Ectodermal cell (in vitro differentiated cells): ENCODE results near the gene CDH18.

Experiments
- H3K27ac ChIP-seq: 2 replicates; pipeline ENCODE4 v1.7.0; 2013; ENCODE audit warnings: mild to moderate bottlenecking, low read depth, low read length; ENCODE audit not compliant: insufficient read depth, poor library complexity, severe bottlenecking
- H3K27me3 ChIP-seq: 2 replicates; pipeline ENCODE4 v1.7.0; 2013; ENCODE audit warnings: mild to moderate bottlenecking, low read length; ENCODE audit not compliant: insufficient read depth, control insufficient read depth, poor library complexity, severe bottlenecking
- H3K36me3 ChIP-seq: one replicate; pipeline ENCODE4 v1.7.0; 2013; ENCODE audit warnings: low read length; ENCODE audit not compliant: control insufficient read depth, insufficient read depth
- H3K4me1 ChIP-seq: one replicate; pipeline ENCODE4 v1.7.0; 2013; ENCODE audit warnings: low read length; ENCODE audit not compliant: control insufficient read depth, insufficient read depth
- H3K4me3 ChIP-seq: 2 replicates; pipeline ENCODE4 v1.7.0; 2013; ENCODE audit warnings: low read depth, low read length, control low read depth; ENCODE audit not compliant: insufficient read depth
- H3K9me3 ChIP-seq: 2 replicates; pipeline ENCODE4 v1.7.0; 2013; ENCODE audit warnings: mild to moderate bottlenecking, low read length, moderate library complexity; ENCODE audit not compliant: control insufficient read depth
- WGBS, 2 experiments: methylation state at CpG; one replicate each; pipeline ENCODE4 v1.1.7; 2013; ENCODE audit warnings: missing lambda C conversion rate in 2 of 2; 5-methylcytosine and 5-hydroxymethylcytosine counted together

CDH18 gene

GRCh38 chr5:19866090-19866450 is 121.9 kb downstream of the CDH18 start:
- Histone ChIP-seq H3K36me3 (no peaks in the 10 kb centered on the region), H3K9me3 (no peaks in the 10 kb centered on the region), H3K27me3 (no peaks in the 10 kb centered on the region), H3K4me1 (peaks cover 8% of the 10 kb centered on the region), H3K4me3 (no peak overlapping the region), H3K27ac (no peak overlapping the region)
- 85% methylated on average over 2 of the region's 2 CpGs; no CpG with 5 or more reads in 1 of the 2 experiments for WGBS, 2 experiments

- peaks cover 8% of the 10 kb centered on the region for H3K4me1 ChIP-seq
- WGBS, 2 experiments: 86 to 87% methylated on average over 5 to 6 of the region's 6 CpGs
- H3K36me3 ChIP-seq: no peaks in the 10 kb centered on the region
- no peaks in the 10 kb centered on the region for H3K27me3 ChIP-seq
- H3K27ac ChIP-seq: no peak overlapping the region
- no peak overlapping the region for H3K4me3 ChIP-seq
- no peaks in the 10 kb centered on the region for H3K9me3 ChIP-seq
Observed at GRCh38 chr5:19865336-19866089, 122.5 kb downstream of the CDH18 start.

- WGBS, 2 experiments: 94 to 98% methylated on average over 3 of the region's 3 CpGs
- Histone ChIP-seq H3K27me3 (no peaks in the 10 kb centered on the region), H3K4me1 (peaks cover 8% of the 10 kb centered on the region), H3K36me3 (no peaks in the 10 kb centered on the region), H3K9me3 (no peaks in the 10 kb centered on the region), H3K27ac (no peak overlapping the region), H3K4me3 (no peak overlapping the region)
Observed at GRCh38 chr5:19862711-19863110, 125.3 kb downstream of the CDH18 start.

- Histone ChIP-seq H3K4me1 (no peaks in the 10 kb centered on the region), H3K27ac (no peak overlapping the region), H3K36me3 (no peaks in the 10 kb centered on the region), H3K27me3 (no peaks in the 10 kb centered on the region), H3K9me3 (no peaks in the 10 kb centered on the region), H3K4me3 (no peak overlapping the region)
- 82 to 100% methylated on average over 1 to 3 of the region's 3 CpGs for WGBS, 2 experiments
Observed at GRCh38 chr5:19859020-19859419, 129.0 kb downstream of the CDH18 start.

- 93 to 97% methylated on average over 3 of the region's 3 CpGs for WGBS, 2 experiments
- H3K27ac ChIP-seq: no peak overlapping the region
- H3K9me3 ChIP-seq: no peaks in the 10 kb centered on the region
- no peaks in the 10 kb centered on the region for H3K27me3 ChIP-seq
- no peaks in the 10 kb centered on the region for H3K4me1 ChIP-seq
- H3K36me3 ChIP-seq: no peaks in the 10 kb centered on the region
- H3K4me3 ChIP-seq: no peak overlapping the region
Observed at GRCh38 chr5:19855931-19856330, 132.1 kb downstream of the CDH18 start.

GRCh38 chr5:19855453-19855852 is 132.5 kb downstream of the CDH18 start:
- H3K27me3 ChIP-seq: no peaks in the 10 kb centered on the region
- H3K9me3 ChIP-seq: no peaks in the 10 kb centered on the region
- H3K4me3 ChIP-seq: no peak overlapping the region
- H3K4me1 ChIP-seq: no peaks in the 10 kb centered on the region
- H3K27ac ChIP-seq: no peak overlapping the region
- H3K36me3 ChIP-seq: no peaks in the 10 kb centered on the region

GRCh38 chr5:19855031-19855430 is 133.0 kb downstream of the CDH18 start:
- Histone ChIP-seq H3K36me3 (no peaks in the 10 kb centered on the region), H3K4me3 (no peak overlapping the region), H3K9me3 (no peaks in the 10 kb centered on the region), H3K27me3 (no peaks in the 10 kb centered on the region), H3K27ac (no peak overlapping the region), H3K4me1 (no peaks in the 10 kb centered on the region)
- 97 to 98% methylated on average over 3 to 4 of the region's 4 CpGs for WGBS, 2 experiments

- 90 to 93% methylated on average over 4 of the region's 4 CpGs for WGBS, 2 experiments
- Histone ChIP-seq H3K4me1 (no peaks in the 10 kb centered on the region), H3K27me3 (no peaks in the 10 kb centered on the region), H3K9me3 (no peaks in the 10 kb centered on the region), H3K4me3 (no peak overlapping the region), H3K27ac (no peak overlapping the region), H3K36me3 (no peaks in the 10 kb centered on the region)
Observed at GRCh38 chr5:19853616-19854240, 134.3 kb downstream of the CDH18 start.

- Histone ChIP-seq H3K4me1 (no peaks in the 10 kb centered on the region), H3K27ac (no peak overlapping the region), H3K27me3 (no peaks in the 10 kb centered on the region), H3K36me3 (no peaks in the 10 kb centered on the region), H3K4me3 (no peak overlapping the region), H3K9me3 (no peaks in the 10 kb centered on the region)
- 86% methylated on average over 6 of the region's 6 CpGs for WGBS, 2 experiments
Observed at GRCh38 chr5:19837536-19838174, 150.3 kb downstream of the CDH18 start.

- no peaks in the 10 kb centered on the region for H3K9me3 ChIP-seq
- H3K27me3 ChIP-seq: no peaks in the 10 kb centered on the region
- H3K36me3 ChIP-seq: no peaks in the 10 kb centered on the region
- no peaks in the 10 kb centered on the region for H3K4me1 ChIP-seq
- no peak overlapping the region for H3K4me3 ChIP-seq
- WGBS, 2 experiments: 82 to 95% methylated on average over 1 of the region's 1 CpG
- H3K27ac ChIP-seq: no peak overlapping the region
Observed at GRCh38 chr5:19835442-19835841, 152.6 kb downstream of the CDH18 start.
